ENCODE results near the gene HPGD.

DNA sequence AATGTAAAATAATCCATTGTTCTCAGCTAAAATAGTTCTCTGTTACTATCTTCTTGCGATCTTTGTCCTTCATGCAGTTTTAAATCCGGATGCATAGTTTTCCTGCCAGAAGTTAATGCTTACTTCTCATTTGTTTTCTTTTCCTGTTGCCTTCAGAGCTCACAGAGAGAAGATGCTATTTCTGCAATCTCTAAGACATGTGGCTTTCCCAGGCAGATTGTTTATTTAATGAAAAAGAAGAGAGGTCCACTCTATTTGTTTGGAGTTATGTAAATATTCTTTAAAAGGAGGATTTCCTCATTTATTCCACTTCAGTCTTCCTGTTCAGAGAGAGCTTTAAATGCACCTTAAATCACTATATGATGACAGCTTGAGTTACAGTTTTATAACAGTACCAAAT lies 39.3 kb upstream of the HPGD start:
- TF ChIP-seq, protein P1, sequence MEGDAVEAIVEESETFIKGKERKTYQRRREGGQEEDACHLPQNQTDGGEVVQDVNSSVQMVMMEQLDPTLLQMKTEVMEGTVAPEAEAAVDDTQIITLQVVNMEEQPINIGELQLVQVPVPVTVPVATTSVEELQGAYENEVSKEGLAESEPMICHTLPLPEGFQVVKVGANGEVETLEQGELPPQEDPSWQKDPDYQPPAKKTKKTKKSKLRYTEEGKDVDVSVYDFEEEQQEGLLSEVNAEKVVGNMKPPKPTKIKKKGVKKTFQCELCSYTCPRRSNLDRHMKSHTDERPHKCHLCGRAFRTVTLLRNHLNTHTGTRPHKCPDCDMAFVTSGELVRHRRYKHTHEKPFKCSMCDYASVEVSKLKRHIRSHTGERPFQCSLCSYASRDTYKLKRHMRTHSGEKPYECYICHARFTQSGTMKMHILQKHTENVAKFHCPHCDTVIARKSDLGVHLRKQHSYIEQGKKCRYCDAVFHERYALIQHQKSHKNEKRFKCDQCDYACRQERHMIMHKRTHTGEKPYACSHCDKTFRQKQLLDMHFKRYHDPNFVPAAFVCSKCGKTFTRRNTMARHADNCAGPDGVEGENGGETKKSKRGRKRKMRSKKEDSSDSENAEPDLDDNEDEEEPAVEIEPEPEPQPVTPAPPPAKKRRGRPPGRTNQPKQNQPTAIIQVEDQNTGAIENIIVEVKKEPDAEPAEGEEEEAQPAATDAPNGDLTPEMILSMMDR (IDR thresholded peaks at IDR 0.05): no peak
- TF ChIP-seq POLR2A (IDR thresholded peaks at IDR 0.05): no peak
